SK-N-SH (cell line): Measurements from ENCODE around the gene STK35. TPM values are rescaled to one million over a fixed set of nuclear protein-coding genes. Genes with fewer than 3 reads are reported as not detected.

Experiments used
- CTCF ChIA-PET: fragments of 300-600, 350-600 bp; formaldehyde crosslinking; extraction: SDS; loops from one replicate; lab custom pipeline; 2021; lab: Yijun Ruan, JAX
- POLR2A ChIA-PET: fragments of 350-600 bp; sonication (Branson Sonifier 250); formaldehyde crosslinking; extraction: SDS; loops from one replicate; lab custom pipeline; 2020; ENCODE audit warnings: antibody characterized with exemption, inconsistent platforms; lab: Yijun Ruan, JAX
- DNase-seq: peaks from one replicate; pipeline ENCODE4 v3.0.0; 2012
- H2AFZ ChIP-seq: fragments of 200-600 bp; sonication (generic); 2 replicates; pipeline ENCODE4 v1.8.1; 2016; ENCODE audit warnings: antibody characterized with exemption, mild to moderate bottlenecking, low read depth
- H3F3A ChIP-seq: fragments of 200-600 bp; sonication (generic); replicated peaks from 2 replicates; pipeline ENCODE3; 2016; ENCODE audit warnings: antibody characterized with exemption, mild to moderate bottlenecking; ENCODE audit not compliant: insufficient read depth
- H3K27ac ChIP-seq, 2 experiments: fragments of 200-500 bp in 1 of 2; fragments of 200-600 bp in 1 of 2; sonication (Bioruptor generic) in 1 of 2; sonication (generic), shearing (Covaris generic) in 1 of 2; 2 replicates each; pipeline versions ENCODE4 v1.5.1 to v1.6.1; 2014 to 2016; ENCODE audit warnings: low read depth in 2 of 2, inconsistent platforms in 1 of 2, low read length in 1 of 2, mild to moderate bottlenecking in 1 of 2, mixed read lengths in 1 of 2
- H3K27me3 ChIP-seq: fragments of 200-600 bp; sonication (generic), shearing (Covaris generic); 2 replicates; pipeline ENCODE4 v1.6.1; 2016; ENCODE audit warnings: mixed run types; ENCODE audit not compliant: insufficient read depth
- H3K36me3 ChIP-seq, 2 experiments: fragments of 200-500 bp in 1 of 2; fragments of 200-600 bp in 1 of 2; sonication (Bioruptor generic) in 1 of 2; sonication (generic) in 1 of 2; replicated peaks in 1 of 2; 2 replicates each; pipeline versions ENCODE3 to v1.5.1; 2014 to 2016; ENCODE audit warnings: low read length in 1 of 2, mild to moderate bottlenecking in 1 of 2; ENCODE audit not compliant: insufficient read depth in 2 of 2, control insufficient read depth in 1 of 2
- H3K4me1 ChIP-seq, 2 experiments: fragments of 200-500 bp in 1 of 2; fragments of 200-600 bp in 1 of 2; sonication (Bioruptor generic) in 1 of 2; sonication (generic), shearing (Covaris generic) in 1 of 2; 2 replicates each; pipeline versions ENCODE4 v1.5.1 to v1.6.1; 2014 to 2016; ENCODE audit warnings: low read depth in 1 of 2, low read length in 1 of 2, mixed run types in 1 of 2; ENCODE audit not compliant: insufficient read depth in 2 of 2, control insufficient read depth in 1 of 2
- H3K4me2 ChIP-seq: fragments of 200-600 bp; sonication (generic), shearing (Covaris generic); 2 replicates; pipeline ENCODE4 v1.6.1; 2017; ENCODE audit warnings: mixed run types
- H3K4me3 ChIP-seq, 2 experiments: fragments of 200-500 bp in 1 of 2; fragments of 200-600 bp in 1 of 2; sonication (Bioruptor generic) in 1 of 2; sonication (generic), shearing (Covaris generic) in 1 of 2; 2 replicates each; pipeline versions ENCODE4 v1.5.1 to v1.8.1; 2014 to 2016; ENCODE audit warnings: low read depth in 2 of 2, inconsistent platforms in 1 of 2, low read length in 1 of 2, mild to moderate bottlenecking in 1 of 2, mixed read lengths in 1 of 2, moderate library complexity in 1 of 2
- H3K79me2 ChIP-seq: fragments of 200-600 bp; sonication (generic); 2 replicates; pipeline ENCODE4 v1.8.1; 2017; ENCODE audit warnings: mild to moderate bottlenecking; ENCODE audit not compliant: insufficient read depth
- H3K9ac ChIP-seq: fragments of 200-600 bp; sonication (generic); 2 replicates; pipeline ENCODE4 v1.6.1; 2017; ENCODE audit warnings: mixed run types
- H3K9me2 ChIP-seq: fragments of 200-600 bp; sonication (generic); 2 replicates; pipeline ENCODE4 v1.6.1; 2017; ENCODE audit warnings: mixed run types
- H3K9me3 ChIP-seq: fragments of 200-600 bp; sonication (generic); 2 replicates; pipeline ENCODE4 v1.6.1; 2017; ENCODE audit warnings: mixed run types, mild to moderate bottlenecking, moderate library complexity
- H4K20me1 ChIP-seq: fragments of 200-600 bp; sonication (generic); 2 replicates; pipeline ENCODE4 v1.6.1; 2017; ENCODE audit warnings: mild to moderate bottlenecking, mixed run types; ENCODE audit not compliant: insufficient read depth
- ELF1 ChIP-seq: IDR thresholded peaks from 2 replicates; pipeline ENCODE4 v1.4.0; 2012
- EZH2phosphoT487 ChIP-seq: fragments of 200-600 bp; sonication (generic); IDR thresholded peaks from 2 replicates; pipeline ENCODE4 v1.6.1; 2017; ENCODE audit warnings: low read depth, mixed run types, mild to moderate bottlenecking, antibody characterized with exemption, moderate library complexity, borderline replicate concordance
- FOSL2 ChIP-seq: IDR thresholded peaks from 2 replicates; pipeline ENCODE4 v1.4.0; 2012; ENCODE audit warnings: low read depth, mild to moderate bottlenecking, moderate library complexity, borderline replicate concordance
- FOXJ3 ChIP-seq: sonication (generic); formaldehyde crosslinking; IDR thresholded peaks from 2 replicates; pipeline ENCODE4 v1.5.1; 2020; ENCODE audit warnings: mild to moderate bottlenecking, missing genetic modification reagents
- FOXM1 ChIP-seq: IDR thresholded peaks from 2 replicates; pipeline ENCODE4 v1.4.0; 2012; ENCODE audit warnings: low read depth, mild to moderate bottlenecking
- GATA2 ChIP-seq: sonication (generic); formaldehyde crosslinking; IDR thresholded peaks from 2 replicates; pipeline ENCODE4 v1.5.0; 2020; ENCODE audit warnings: mild to moderate bottlenecking, missing genetic modification reagents
- MEF2A ChIP-seq: IDR thresholded peaks from 2 replicates; pipeline ENCODE4 v1.4.0; 2012; ENCODE audit warnings: low read depth, borderline replicate concordance
- NFIC ChIP-seq: IDR thresholded peaks from 2 replicates; pipeline ENCODE4 v1.4.0; 2012; ENCODE audit warnings: borderline replicate concordance
- NRF1 ChIP-seq: IDR thresholded peaks from 2 replicates; pipeline ENCODE4 v1.6.1; 2012; ENCODE audit warnings: low read depth, mild to moderate bottlenecking, low read length
- POLR2AphosphoS5 ChIP-seq: IDR thresholded peaks from 2 replicates; pipeline ENCODE4 v1.6.1; 2012; ENCODE audit warnings: low read depth, low read length
- RAD21 ChIP-seq: IDR thresholded peaks from 2 replicates; pipeline ENCODE4 v1.6.1; 2012; ENCODE audit warnings: mild to moderate bottlenecking, low read length
- TCF12 ChIP-seq: IDR thresholded peaks from 2 replicates; pipeline ENCODE4 v1.4.0; 2012
- WGBS: methylation state at CpG from one replicate; pipeline ENCODE4 v1.1.6; 2017; ENCODE audit warnings: low lambda C conversion rate; 5-methylcytosine and 5-hydroxymethylcytosine counted together
- polyA plus RNA-seq, 3 experiments: library from polyadenylated mRNA; depleted of rRNA; stranded (reverse); fragments of >200 nt; gene quantifications; 2 replicates each; pipeline ENCODE4 v1.2.3, GENCODE V29; 2012
- TF ChIP-seq, protein P1 (sequence below): IDR thresholded peaks from 2 replicates; pipeline ENCODE4; 2012

Gene STK35
- polyA plus RNA-seq, 1 of the 3 experiments (the other 2 are of a cell fraction) = 6.7 TPM

DNA sequence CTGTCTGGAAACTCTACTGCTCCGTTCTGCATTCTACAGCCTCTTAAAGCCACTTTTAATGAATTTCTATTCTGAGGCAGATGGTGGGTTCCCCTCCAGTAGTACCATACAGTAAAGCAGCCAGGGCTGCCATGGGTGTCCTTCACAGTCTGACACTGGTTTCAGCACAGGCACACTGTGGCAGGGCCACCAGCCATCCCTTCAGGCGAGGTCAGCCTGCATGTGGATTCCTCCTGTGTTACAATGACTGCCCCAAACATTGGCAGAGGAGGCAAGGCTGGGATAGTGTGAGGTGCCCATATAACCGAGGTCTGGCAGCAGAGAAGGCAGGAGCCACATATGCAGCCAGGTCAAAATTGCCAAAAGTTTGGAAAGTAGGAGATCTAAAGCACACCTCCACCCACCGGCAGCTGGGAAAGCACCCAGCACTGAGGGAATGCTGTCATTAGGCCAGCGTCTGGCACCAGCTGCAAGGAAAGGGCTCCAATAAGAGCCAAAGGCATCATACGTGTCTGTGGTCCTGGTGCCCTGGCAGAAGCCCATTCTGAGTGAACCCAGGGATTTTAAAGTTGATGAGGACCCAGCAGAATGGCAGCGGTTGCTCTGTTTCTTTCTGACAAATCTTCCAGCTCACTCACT lies 24.0 kb downstream of the STK35 start:
- CTCF ChIA-PET = interaction anchor here (1.2 to 1.3 kb wide), 2 partner anchors 13 to 14 kb away, joined by 3 read pairs; no protein-coding TSS in a partner anchor
- peaks cover 98% of the 10 kb centered on the region for H3K79me2 ChIP-seq

DNA sequence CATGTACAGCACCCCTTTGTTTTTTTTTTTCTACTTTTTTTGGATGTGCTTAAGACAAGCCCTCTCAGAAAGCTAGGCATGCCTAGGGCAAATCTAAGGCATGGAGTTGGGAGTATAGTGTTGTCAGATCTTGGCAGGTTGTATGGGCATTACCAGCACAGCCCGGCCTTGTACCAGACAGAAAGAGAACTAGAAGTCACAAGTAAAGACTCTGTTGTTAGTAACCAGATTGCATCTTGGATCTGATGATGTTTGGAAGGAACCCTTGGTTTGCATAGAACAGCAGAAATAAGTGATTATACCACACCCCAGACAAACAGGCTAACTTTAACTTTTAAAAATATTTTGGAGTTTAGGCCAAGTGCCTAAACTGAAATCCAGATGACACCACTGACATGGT lies 25.6 kb downstream of the STK35 start:
- Histone ChIP-seq H3K4me3 (no peak overlapping the region), H3K4me2 (no peak overlapping the region), H3K27me3 (no peaks in the 10 kb centered on the region), H4K20me1 (peaks cover 55% of the 10 kb centered on the region), H3K9ac (no peak overlapping the region), H2AFZ (no peak overlapping the region), H3K9me2 (no peaks in the 10 kb centered on the region), H3F3A (peaks cover 16% of the 10 kb centered on the region), H3K9me3 (no peaks in the 10 kb centered on the region), H3K36me3 (peaks cover 0 to 10% of the 10 kb centered on the region in 2 experiments), H3K4me1 (peaks cover 11 to 15% of the 10 kb centered on the region in 2 experiments; a peak in 3 of 4 replicates), H3K27ac (no peak overlapping the region), H3K79me2 (peaks cover 93% of the 10 kb centered on the region)
- no peak for DNase-seq
- ChIA-PET POLR2A (no interaction called here), CTCF (interaction anchor here (1.2 to 1.7 kb wide), 2 partner anchors 15 to 45 kb away, joined by 3 to 4 read pairs; no protein-coding TSS in a partner anchor)
- WGBS = 100% methylated on average over 1 of the region's 1 CpG
- no peak for TF ChIP-seq FOXM1
- no peak for TF ChIP-seq POLR2AphosphoS5
- TF ChIP-seq EZH2phosphoT487 = no peak
- TF ChIP-seq ELF1 = no peak
- no peak for TF ChIP-seq MEF2A

More for the DNA sequence above, 24.0 kb downstream of the STK35 start:
- no peaks in the 10 kb centered on the region for H3K9me2 ChIP-seq
- peaks cover 0 to 10% of the 10 kb centered on the region in 2 experiments for H3K36me3 ChIP-seq
- no peak for TF ChIP-seq FOSL2
- TF ChIP-seq, protein P1, sequence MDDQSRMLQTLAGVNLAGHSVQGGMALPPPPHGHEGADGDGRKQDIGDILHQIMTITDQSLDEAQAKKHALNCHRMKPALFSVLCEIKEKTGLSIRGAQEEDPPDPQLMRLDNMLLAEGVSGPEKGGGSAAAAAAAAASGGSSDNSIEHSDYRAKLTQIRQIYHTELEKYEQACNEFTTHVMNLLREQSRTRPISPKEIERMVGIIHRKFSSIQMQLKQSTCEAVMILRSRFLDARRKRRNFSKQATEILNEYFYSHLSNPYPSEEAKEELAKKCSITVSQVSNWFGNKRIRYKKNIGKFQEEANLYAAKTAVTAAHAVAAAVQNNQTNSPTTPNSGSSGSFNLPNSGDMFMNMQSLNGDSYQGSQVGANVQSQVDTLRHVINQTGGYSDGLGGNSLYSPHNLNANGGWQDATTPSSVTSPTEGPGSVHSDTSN = no peak
- no peak for TF ChIP-seq GATA2 (CRISPR knock-in tag)
- no peak for TF ChIP-seq NFIC
- no peak for TF ChIP-seq RAD21
- TF ChIP-seq POLR2AphosphoS5 = no peak
- TF ChIP-seq TCF12 = no peak
- no peak for TF ChIP-seq MEF2A
- no peak for TF ChIP-seq FOXJ3 (CRISPR knock-in tag)
- TF ChIP-seq NRF1 = no peak
- no peak for TF ChIP-seq EZH2phosphoT487
- H2AFZ ChIP-seq = no peak overlapping the region
- no peak overlapping the region for H3K27ac ChIP-seq
- H3F3A ChIP-seq = peaks cover 1% of the 10 kb centered on the region
- H3K27me3 ChIP-seq = no peaks in the 10 kb centered on the region
- POLR2A ChIA-PET = no interaction called here
- no peak for DNase-seq
- peaks cover under 1 to 15% of the 10 kb centered on the region in 2 experiments; a peak in 2 of 4 replicates for H3K4me1 ChIP-seq
- H3K4me2 ChIP-seq = no peak overlapping the region
- H3K9ac ChIP-seq = no peak overlapping the region
- whole genome bisulfite sequencing = 85% methylated on average over 7 of the region's 7 CpGs
- H3K4me3 ChIP-seq = no peak overlapping the region
- H3K9me3 ChIP-seq = no peaks in the 10 kb centered on the region
- H4K20me1 ChIP-seq = peaks cover 58% of the 10 kb centered on the region
